HK-2 (cell line): ENCODE results near the gene GAB1.

Experiments
- DNase-seq: peaks from one replicate; pipeline ENCODE4 v3.0.0-alpha.2; 2018; ENCODE audit not compliant: unreplicated experiment

The GAB1 gene

GRCh38 chr4:143417679-143418403 lies 81.2 kb downstream of the GAB1 start:
- DNase-seq = no peak

- no peak for DNase-seq
Measured at GRCh38 chr4:143420227-143420626, 83.6 kb downstream of the GAB1 start.

GRCh38 chr4:143421609-143422008 lies 84.9 kb downstream of the GAB1 start:
- DNase-seq = no peak

GRCh38 chr4:143424276-143424675 lies 87.6 kb downstream of the GAB1 start:
- DNase-seq = no peak

GRCh38 chr4:143431526-143432257 lies 95.0 kb downstream of the GAB1 start:
- no peak for DNase-seq

- no peak for DNase-seq
Measured at GRCh38 chr4:143432258-143432591, 95.5 kb downstream of the GAB1 start.

GRCh38 chr4:143433231-143433630 lies 96.6 kb downstream of the GAB1 start:
- no peak for DNase-seq

GRCh38 chr4:143435955-143436354 lies 99.3 kb downstream of the GAB1 start:
- no peak for DNase-seq

GRCh38 chr4:143437476-143437875 lies 100.8 kb downstream of the GAB1 start:
- no peak for DNase-seq

- DNase-seq = no peak
Measured at GRCh38 chr4:143437937-143438336, 101.3 kb downstream of the GAB1 start.

GRCh38 chr4:143438710-143439109 lies 102.0 kb downstream of the GAB1 start:
- DNase-seq = no peak

GRCh38 chr4:143441109-143441508 lies 104.4 kb downstream of the GAB1 start:
- DNase-seq = no peak

GRCh38 chr4:143441678-143442077 lies 105.0 kb downstream of the GAB1 start:
- DNase-seq = no peak

- DNase-seq = no peak
Measured at GRCh38 chr4:143443728-143444127, 107.1 kb downstream of the GAB1 start.

GRCh38 chr4:143451186-143451585 lies 114.5 kb downstream of the GAB1 start:
- DNase-seq = no peak

- DNase-seq = no peak
Measured at GRCh38 chr4:143455211-143455610, 118.5 kb downstream of the GAB1 start.

- DNase-seq = no peak
Measured at GRCh38 chr4:143458966-143459365, 122.3 kb downstream of the GAB1 start.

GRCh38 chr4:143473334-143474126 lies 136.9 kb downstream of the GAB1 start:
- no peak for DNase-seq

- DNase-seq = no peak
Measured at GRCh38 chr4:143477487-143477886, 140.8 kb downstream of the GAB1 start.

- DNase-seq = no peak
Measured at GRCh38 chr4:143481361-143481760, 144.7 kb downstream of the GAB1 start.

GRCh38 chr4:143482840-143483239 lies 146.2 kb downstream of the GAB1 start:
- no peak for DNase-seq

GRCh38 chr4:143486314-143486713 lies 149.6 kb downstream of the GAB1 start:
- no peak for DNase-seq

GRCh38 chr4:143488687-143489086 lies 152.0 kb downstream of the GAB1 start:
- DNase-seq = no peak
